Subcutaneous adipose tissue (tissue), 4 donors: ENCODE results near the gene RHBDF1. TPM values are rescaled to one million over a fixed set of nuclear protein-coding genes. Genes with fewer than 3 reads are reported as not detected.

ENCODE experiments used
- total RNA-seq, 4 donors: library from RNA; depleted of rRNA; stranded (reverse); fragments of >200 nt; gene quantifications; one replicate each; pipeline ENCODE4 v1.1.0, GENCODE V29; 2016
- TF ChIP-seq, protein P1 (sequence below): fragments of 450-650 bp; IDR thresholded peaks from one replicate; pipeline ENCODE4 v1.5.1; 2016; ENCODE audit warnings: low read depth, mild to moderate bottlenecking, control low read depth, antibody characterized with exemption, moderate library complexity

Gene RHBDF1
- total RNA-seq, 4 donors from 2014 or later = 17.2 to 72.7 (median 27.9) TPM

DNA sequence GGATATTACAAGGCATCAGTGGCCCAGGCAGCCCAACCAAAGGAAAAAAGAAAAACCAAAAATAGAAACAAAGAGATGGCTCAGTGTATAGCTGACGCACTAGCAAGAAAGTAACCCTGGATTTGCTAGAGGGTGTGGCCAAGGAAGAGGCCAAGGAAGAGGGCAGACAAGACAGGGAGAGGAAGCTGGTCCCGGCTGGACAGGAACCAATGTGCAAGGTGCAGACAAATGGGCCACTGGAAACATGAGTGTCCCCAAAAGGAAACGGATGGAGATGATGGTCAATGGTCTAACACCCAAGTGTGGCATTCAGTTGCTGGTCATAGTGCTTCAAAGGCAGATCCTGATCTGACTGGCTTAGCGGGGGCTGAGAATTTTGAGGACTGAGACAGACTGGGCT, 29.7 kb downstream of the RHBDF1 start:
- TF ChIP-seq, protein P1, sequence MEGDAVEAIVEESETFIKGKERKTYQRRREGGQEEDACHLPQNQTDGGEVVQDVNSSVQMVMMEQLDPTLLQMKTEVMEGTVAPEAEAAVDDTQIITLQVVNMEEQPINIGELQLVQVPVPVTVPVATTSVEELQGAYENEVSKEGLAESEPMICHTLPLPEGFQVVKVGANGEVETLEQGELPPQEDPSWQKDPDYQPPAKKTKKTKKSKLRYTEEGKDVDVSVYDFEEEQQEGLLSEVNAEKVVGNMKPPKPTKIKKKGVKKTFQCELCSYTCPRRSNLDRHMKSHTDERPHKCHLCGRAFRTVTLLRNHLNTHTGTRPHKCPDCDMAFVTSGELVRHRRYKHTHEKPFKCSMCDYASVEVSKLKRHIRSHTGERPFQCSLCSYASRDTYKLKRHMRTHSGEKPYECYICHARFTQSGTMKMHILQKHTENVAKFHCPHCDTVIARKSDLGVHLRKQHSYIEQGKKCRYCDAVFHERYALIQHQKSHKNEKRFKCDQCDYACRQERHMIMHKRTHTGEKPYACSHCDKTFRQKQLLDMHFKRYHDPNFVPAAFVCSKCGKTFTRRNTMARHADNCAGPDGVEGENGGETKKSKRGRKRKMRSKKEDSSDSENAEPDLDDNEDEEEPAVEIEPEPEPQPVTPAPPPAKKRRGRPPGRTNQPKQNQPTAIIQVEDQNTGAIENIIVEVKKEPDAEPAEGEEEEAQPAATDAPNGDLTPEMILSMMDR = no peak

DNA sequence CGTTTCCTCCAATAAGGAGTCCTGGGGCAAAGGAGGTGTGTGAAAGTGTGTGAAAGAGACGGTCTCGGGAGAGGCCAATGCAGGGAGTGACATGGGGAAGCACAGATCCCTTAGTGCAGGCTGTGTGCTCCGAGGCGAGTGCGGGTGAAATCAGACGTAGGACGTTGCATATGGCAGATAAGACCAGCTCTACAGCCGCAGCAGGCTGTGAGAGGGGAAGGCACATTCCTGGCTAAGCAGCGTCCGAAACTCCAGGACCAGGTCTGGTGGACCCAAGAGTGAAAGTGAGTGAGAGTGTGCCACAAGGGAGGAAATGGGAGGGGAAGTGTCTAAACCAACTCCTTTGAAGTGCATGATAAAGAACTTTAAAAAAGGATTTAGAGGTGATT, 30.4 kb downstream of the RHBDF1 start:
- TF ChIP-seq, protein P1 = no peak

DNA sequence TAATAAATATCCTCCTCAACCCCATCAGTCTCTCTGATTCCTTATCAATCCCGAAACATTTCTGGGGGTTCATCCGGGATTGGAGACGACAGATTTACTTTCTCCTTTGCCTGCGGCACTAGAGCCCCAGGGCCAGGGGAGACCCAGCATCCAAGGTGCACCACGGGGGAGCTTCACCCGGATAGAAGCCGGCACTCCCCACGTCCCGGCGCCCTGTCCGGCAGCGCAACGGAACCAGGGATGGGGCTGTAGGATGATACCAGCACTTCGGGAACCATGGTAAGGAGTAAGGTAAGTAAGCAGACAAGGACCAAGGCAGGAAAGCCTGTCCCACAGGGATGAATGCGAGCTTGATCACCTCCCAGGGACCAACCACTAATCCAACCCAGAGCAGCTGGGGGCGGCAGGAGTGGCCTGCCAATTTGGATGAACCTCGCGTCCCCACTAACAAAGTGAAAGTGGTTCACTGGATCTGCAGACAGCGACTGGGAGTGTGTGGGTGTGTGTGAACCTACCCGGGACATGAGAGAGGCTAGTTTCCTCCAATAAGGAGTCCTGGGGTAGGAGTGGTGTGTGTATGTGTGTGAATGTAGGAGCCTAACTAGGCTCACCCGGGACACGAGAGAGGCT, 30.9 kb downstream of the RHBDF1 start:
- TF ChIP-seq, protein P1 = no peak

DNA sequence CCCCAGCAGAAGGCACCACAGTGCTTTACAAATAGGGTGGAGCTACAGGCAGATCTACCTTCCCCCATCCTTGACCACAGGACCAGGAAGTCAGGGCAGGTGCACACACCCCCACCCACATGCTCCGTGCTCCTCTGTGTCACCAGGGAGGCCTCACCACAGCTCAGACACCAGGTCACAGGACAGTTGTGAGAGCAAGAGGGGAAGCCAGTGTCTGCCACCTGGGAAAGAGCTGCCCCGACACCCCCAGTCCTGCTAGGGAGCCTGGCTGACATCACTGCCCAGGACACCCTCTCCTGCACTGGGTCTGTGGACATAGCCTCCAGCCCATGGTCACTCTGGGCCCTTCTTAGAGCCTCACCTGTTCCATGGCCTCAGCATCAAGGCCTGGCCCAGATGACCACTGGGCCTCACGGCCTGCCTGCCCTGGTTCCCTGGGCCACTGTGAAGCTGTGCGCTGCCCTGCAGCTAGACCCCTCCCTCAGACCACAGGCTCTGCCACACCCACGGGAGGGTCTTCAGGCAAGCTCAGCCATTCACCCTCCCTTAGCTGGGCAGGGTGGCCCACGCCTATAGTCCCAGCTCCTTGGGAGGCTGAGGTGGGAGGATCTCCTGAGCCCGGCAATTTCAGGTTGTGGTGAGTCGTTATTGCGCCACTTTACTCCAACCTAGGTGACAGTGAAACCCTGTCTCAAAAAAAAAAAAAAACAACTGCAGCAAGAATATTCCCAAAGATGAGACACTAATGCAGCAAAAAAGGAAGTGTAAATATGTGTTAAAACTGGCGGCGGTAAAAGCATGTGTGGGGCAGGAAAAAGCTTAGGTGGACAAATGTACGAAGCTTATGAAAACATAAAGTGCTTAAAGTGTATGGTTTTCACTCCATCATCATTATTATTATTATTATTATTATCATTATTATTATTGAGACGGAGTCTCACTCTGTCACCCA, 33.2 kb downstream of the RHBDF1 start:
- TF ChIP-seq, protein P1 = no peak

DNA sequence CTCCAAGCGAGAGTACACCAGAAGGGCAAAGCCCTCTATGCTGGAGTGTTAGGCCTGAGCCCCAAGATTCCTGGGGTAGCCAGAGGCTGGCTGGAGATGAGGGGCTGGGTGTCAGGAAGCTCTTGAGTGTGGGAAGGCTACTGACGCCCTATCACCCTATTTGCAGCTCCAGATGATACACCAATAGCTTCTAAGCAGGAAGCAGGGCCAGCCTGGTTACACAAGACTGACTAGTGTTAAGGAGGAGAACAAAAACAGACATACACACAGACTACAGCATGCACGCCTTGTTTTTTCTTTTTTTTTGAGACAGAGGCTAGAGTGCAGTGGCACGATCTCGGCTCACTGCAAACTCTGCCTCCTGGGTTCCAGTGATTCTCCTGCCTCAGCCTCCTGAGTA, 34.9 kb downstream of the RHBDF1 start:
- TF ChIP-seq, protein P1 = no peak

DNA sequence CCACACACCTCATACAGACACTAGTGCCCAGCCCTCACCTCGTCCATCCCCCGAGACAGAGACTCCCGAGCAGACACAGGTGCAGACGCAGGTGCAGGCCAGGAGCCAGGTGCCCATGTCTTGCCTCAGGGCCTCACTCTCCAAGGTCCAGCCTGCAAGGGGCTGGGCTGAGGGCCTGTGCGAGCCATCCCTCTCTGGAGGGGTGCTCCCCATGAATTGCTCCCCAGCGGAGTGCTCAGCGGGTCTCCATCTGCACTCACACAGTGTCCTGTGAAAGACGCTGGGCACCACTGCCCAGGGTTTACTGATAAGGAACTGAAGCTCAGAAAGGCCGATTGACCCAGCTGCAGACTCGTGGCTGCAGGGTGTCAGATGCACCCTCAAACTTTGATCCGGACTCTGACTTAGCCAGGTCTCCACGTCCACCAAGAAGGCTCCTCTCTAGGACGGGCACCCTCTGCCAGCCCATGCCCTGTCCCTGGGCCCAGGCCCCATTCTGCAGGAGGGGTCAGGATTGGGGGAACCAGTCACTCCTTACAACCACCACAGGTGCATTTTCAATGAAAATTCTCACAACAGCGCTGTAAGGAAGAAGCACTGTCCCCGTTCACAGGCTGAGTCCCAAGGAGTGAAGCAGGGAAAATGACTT, 36.0 kb downstream of the RHBDF1 start:
- TF ChIP-seq, protein P1 = no peak
